HG03575 (cell line): ENCODE measurements around the gene PTPRG.

ENCODE experiments used
- ATAC-seq: cut with Tn5 transposase; IDR thresholded peaks from one replicate; pipeline ENCODE4 v1.9.1; 2021; ENCODE audit not compliant: unreplicated experiment, insufficient number of reproducible peaks, low FRiP score; ENCODE audit errors: extremely low read depth

Gene PTPRG

DNA sequence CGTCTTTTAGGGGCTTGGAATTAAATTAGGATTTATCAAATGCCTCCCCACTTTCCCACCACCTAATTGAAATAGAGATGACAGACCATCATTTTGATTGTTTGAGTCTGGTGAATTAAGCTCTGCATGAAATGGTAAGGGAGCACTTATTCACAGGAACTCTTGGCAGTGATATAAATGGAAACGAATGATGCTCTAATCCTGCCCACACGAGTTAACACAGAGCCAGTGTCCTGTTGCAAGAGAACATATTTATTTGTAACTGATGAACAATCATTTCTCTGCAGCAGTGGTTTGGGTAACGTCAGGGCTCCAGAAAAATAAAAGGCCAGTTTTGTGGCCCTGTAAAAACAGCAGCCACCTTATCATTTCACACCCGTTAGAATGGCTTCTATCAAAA is 648.6 kb downstream of the PTPRG start:
- no peak for ATAC-seq

DNA sequence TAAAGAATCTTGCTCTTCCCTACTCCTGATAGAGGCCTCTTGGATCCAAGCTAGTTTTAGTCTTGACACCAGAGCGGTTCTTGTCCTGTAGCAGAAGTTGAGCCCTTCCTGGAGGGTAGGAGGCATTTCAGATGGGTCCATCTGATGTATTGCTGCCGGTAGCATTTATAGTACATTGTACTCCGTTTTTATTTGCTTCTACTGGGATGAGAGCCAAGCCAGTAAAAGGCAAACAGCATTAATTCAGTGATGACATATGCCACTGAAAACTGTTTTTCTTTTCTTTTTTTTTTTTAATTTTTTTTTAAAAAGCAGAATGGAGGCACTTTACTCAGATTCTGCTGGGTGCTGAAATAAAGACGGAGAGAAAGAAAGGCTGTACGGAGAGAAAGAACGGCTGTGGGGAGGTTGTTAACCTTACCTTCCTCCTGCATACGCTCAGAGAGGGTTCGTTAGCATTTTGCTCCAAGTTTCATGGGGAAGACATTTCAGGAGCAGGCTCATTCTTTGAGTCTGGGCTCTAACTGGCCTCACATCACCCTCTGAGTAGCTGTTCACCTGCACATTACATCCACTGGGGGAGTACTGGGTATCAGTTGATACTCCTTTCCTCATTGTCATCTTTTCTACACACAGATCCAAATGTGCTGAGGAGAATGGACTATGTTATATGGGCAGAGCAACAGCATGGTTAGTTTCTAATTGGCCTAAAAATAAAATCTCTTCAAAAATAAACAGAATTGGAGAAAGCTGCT is 650.5 kb downstream of the PTPRG start:
- ATAC-seq: no peak

DNA sequence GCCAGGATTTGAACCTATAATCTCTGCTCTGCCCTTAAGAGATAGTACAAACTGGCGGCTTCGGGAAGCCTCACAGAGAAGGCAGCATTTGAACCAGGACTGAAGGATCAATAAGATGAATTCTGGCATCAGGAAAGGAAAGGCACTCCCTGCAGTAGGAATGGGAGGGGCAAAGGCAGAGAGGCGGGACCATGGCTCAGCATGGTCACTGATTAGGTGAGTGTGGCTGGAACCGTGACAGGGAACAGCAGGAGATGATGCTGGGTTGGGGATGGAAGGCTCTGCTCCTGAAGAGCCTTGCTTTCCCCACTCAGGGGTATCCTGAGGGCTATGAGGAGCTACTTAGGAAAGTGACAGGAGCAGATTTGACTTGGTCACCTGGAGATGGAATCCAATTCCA is 653.5 kb downstream of the PTPRG start:
- ATAC-seq: no peak

DNA sequence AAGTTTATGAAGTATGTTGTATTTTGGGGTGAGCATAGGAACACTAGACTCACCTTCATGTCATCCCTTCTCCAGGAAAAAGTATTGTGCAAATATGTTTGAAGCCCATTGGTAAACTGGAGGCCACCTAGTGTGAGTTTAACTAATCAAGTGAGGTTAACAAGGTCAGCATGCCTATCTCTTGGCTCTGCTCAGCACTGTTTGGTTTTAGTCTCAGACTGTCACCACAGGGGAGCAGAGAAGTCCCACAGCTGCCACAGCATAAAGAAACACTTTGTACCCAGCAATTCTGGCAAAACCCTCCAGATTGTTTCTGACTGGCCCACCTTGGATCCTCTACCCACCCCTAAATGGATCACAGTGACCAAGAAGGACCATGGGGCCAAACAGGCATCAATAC is 659.2 kb downstream of the PTPRG start:
- ATAC-seq: no peak

DNA sequence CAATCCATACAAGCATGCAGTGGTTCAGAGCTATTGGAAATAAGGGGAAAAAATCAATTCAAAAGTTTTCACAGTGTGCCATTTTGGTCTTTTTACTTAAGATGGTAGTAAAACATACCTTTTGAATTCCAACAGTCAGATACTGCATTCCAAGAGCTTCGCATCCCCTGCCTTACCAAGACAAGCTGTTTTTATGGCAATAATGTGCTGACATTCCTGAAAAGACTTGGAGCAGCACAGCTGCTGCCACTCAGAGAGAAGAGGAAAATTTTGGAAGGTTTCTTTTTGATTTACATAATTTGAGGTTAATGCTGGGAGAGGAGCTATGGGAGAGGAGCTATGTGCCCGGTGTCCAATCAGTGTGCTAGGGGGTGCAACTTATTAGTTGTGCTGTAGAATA is 663.7 kb downstream of the PTPRG start:
- ATAC-seq: no peak

DNA sequence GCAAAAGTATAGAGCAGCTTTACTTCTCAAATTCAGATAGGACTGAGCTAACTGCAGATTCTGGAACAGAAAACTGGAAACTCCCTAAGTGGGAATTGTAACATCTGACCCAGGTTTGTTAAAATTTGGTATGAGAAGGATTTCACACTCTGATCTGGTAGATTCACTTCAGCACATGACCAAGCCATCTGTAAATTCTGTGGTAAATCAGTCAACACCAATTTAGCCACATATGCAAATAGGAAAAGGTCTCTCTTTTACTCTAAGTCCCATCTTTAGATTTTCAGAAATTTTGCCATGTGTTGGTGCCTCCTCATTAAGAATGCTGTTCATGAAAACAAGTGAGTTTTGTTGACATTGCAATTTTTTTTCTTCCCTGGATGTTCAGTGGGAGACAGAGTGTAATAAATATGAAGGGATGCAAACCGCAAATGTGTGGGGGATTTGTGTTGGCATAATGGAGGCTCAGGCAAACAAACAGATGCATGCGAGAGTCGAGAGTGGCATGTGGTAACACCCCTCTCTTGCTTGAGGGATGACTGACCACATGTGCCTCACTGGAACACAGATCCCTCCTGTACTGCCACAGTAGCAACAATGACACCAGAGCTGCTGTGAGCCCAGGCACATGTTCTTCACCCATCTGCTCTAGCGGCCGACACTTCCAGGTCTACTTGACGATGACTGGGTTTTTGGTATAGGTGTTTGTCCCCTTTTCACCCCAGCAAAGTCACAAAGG is 665.4 kb downstream of the PTPRG start:
- ATAC-seq: no peak

- no peak for ATAC-seq
Measured at GRCh38 chr3:62228467-62228866, 667.1 kb downstream of the PTPRG start.

DNA sequence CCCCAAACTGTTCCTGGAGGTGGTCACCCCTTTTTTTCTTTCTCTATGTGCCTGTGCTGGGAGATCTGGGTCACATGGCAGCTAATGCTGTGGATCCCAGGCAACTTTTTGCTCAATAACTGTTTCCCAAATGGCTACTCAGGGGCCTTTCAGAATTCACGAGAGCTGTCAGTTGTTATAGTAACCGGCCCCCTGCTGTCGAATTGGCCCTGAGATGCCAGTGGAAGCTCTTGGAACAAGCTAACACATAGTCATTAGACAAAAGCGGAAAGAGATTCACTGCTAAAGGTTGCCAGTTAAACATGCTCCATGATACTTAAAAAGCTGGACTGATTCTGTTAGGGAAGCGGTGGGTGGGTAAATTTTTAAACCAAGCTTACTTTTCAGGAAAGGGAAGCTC is 667.8 kb downstream of the PTPRG start:
- no peak for ATAC-seq

DNA sequence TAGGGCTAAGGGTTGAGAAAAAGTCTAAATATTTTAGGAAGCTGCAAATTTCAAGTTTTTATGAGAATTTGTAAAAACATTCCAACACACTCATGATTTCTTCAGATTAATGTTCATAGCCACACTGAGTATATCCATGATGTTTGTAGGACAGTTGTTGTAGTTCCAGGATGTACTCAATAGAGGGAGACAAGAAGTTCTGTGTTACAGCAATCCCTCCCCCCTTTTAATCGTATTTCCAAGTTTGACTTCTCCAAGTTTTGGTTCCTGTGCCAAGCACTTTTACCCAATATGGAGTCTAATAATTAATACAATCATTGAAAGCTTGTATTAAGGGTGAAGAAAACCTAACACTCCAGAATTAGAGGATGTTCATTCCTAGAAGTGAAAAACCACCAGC is 668.5 kb downstream of the PTPRG start:
- ATAC-seq: no peak

GRCh38 chr3:62233065-62233464 is 671.7 kb downstream of the PTPRG start:
- ATAC-seq: no peak

DNA sequence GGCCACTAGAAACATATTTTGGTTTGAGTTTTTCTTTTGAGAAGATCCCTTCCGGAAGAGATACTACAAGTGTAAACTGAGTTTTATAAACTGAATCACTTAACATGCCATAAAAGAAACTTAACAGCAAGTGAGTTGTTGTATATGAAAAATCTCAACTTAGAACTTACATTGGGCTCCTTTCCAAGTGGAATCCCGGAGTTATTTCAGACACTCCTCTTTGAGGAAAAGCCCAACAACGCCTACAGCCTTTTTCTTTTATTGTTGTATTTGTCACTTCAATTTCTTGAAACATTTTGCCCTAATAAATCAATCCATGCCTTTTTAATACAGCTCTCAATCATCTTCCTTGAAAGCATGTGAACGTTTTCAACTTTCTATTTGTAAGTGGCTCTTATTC is 674.6 kb downstream of the PTPRG start:
- no peak for ATAC-seq

GRCh38 chr3:62237286-62237948 is 676.0 kb downstream of the PTPRG start:
- no peak for ATAC-seq

GRCh38 chr3:62238003-62238402 is 676.6 kb downstream of the PTPRG start:
- no peak for ATAC-seq

DNA sequence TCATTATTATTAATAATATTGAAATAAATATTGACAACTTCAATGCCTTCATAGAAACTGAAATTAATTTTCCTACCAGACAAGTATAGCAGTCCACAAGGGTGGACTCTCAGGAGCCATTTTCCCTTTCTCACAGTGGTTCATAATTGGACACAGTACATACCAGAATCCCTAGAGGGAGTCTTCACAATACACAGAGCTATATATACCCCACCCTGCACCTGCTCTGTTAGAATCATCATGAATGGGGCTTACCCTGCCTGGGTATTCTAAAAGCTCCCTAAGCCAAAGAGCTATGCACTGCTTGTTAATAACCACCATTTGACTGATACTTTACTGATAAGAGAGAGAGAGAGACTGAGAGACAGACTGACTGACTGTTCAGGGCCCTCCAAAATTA is 677.1 kb downstream of the PTPRG start:
- no peak for ATAC-seq

GRCh38 chr3:62241279-62241678 is 679.9 kb downstream of the PTPRG start:
- no peak for ATAC-seq

DNA sequence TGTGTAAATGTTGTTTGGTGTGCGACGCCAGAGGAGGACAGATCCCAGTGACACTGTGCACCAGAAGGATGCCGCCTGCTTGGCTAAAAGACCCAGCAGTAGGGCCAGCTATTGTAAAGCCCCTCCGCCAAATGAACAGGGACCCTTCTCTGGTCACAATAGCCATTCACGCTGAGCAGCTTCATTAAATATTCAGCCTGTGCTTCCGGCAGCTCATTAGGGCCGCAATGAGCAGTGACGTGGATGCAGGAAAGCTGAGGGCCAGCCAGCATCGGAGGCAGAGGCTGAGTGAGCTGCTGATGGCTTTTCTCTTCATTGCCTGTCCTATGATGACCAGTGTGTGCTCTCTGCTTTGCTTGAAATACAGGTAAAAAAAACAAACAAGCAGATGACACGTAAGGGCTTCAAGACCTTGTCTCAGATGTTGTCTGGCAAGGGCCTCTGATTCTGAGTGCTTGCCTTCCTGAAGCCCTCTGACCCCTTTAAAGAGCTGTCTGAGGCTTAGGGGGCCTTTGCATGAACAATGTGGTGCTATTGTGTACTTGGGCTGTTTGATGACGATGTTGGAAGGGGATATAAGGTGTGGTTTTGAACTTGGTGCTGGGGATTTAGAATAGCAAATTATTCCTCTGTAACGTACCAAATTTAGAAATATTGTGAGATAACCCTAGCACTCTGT is 681.6 kb downstream of the PTPRG start:
- no peak for ATAC-seq

DNA sequence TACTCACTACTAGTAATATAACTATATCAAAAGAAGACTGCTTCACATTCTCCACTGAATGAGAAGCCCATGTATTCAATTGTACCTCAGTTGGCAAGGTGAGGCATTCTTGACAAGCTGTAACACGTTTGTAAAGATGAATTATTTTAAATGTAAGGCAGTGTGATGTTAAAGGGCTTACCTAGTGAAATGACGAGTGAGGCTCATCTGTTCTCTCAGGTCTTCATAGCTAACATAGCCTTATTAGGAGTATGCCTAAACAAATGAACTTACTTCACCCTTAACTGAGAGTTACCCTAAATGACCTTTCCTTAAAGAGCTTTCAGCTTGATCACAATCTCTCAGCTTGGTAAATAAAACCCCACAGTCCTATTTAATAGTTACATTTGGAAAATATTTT is 684.7 kb downstream of the PTPRG start:
- no peak for ATAC-seq

- ATAC-seq: no peak
Measured at GRCh38 chr3:62246985-62247384, 685.6 kb downstream of the PTPRG start.

- ATAC-seq: no peak
Measured at GRCh38 chr3:62248734-62249483, 687.5 kb downstream of the PTPRG start.
